Liver (tissue), 9 donors: Measurements from ENCODE around the gene C12orf75. TPM values are rescaled to one million over a fixed set of nuclear protein-coding genes. Genes with fewer than 3 reads are reported as not detected.

ENCODE experiments used
- DNase-seq: peaks from one replicate; pipeline ENCODE4 v3.0.0-alpha.2; 2017; ENCODE audit warnings: low spot score
- H3K27ac ChIP-seq, 2 donors: one replicate each; pipeline ENCODE4 v1.7.0; 2013; ENCODE audit warnings: inconsistent platforms in 2 of 2, low read length in 2 of 2, control low read depth in 1 of 2, low read depth in 1 of 2, mild to moderate bottlenecking in 1 of 2
- H3K27me3 ChIP-seq, 4 donors: one replicate each; pipeline versions ENCODE4 v1.6.1 to v1.7.0; 2013; ENCODE audit warnings: low read length in 3 of 4, inconsistent platforms in 1 of 4, mild to moderate bottlenecking in 1 of 4, moderate library complexity in 1 of 4; ENCODE audit not compliant: control insufficient read depth in 4 of 4, insufficient read depth in 4 of 4
- H3K36me3 ChIP-seq, 4 donors: one replicate each; pipeline versions ENCODE4 v1.6.1 to v1.7.0; 2013; ENCODE audit warnings: low read length in 3 of 4, mild to moderate bottlenecking in 3 of 4, low read depth in 1 of 4, moderate library complexity in 1 of 4; ENCODE audit not compliant: control insufficient read depth in 4 of 4, insufficient read depth in 3 of 4
- H3K4me1 ChIP-seq, 4 donors: one replicate each; pipeline versions ENCODE4 v1.6.1 to v1.7.0; 2013; ENCODE audit warnings: low read length in 3 of 4, mild to moderate bottlenecking in 3 of 4, moderate library complexity in 1 of 4; ENCODE audit not compliant: control insufficient read depth in 4 of 4, insufficient read depth in 4 of 4
- H3K4me3 ChIP-seq, 3 donors: one replicate each; pipeline versions ENCODE4 v1.6.1 to v1.7.0; 2013; ENCODE audit warnings: low read length in 3 of 3, control low read depth in 1 of 3, low read depth in 1 of 3, mild to moderate bottlenecking in 1 of 3
- H3K9ac ChIP-seq, 2 donors: one replicate each; pipeline ENCODE4 v1.7.0; 2013; ENCODE audit warnings: low read length in 2 of 2, mild to moderate bottlenecking in 2 of 2, moderate library complexity in 2 of 2, control low read depth in 1 of 2, low read depth in 1 of 2
- H3K9me3 ChIP-seq, 4 donors: one replicate each; pipeline versions ENCODE4 v1.6.1 to v1.7.0; 2013; ENCODE audit warnings: low read length in 3 of 4; ENCODE audit not compliant: control insufficient read depth in 4 of 4
- EGR1 ChIP-seq, 2 donors: IDR thresholded peaks; 2 replicates each; pipeline ENCODE4 v1.6.1; 2016 to 2018; ENCODE audit warnings: antibody characterized with exemption in 2 of 2, low read depth in 2 of 2
- FOXA1 ChIP-seq: IDR thresholded peaks from 2 replicates; pipeline ENCODE4 v1.6.1; 2016; ENCODE audit warnings: antibody characterized with exemption
- FOXA2 ChIP-seq: IDR thresholded peaks from 2 replicates; pipeline ENCODE4 v1.6.1; 2016; ENCODE audit warnings: antibody characterized with exemption
- GABPA ChIP-seq, 2 donors: IDR thresholded peaks in 1 of 2; conservative IDR thresholded peaks in 1 of 2; 2 replicates each; pipeline ENCODE4 v1.6.1; 2016; ENCODE audit warnings: antibody characterized with exemption in 2 of 2, mild to moderate bottlenecking in 1 of 2, moderate library complexity in 1 of 2
- HNF4A ChIP-seq, 2 donors: conservative IDR thresholded peaks; 2 replicates each; pipeline ENCODE4 v1.6.1; 2016; ENCODE audit warnings: antibody characterized with exemption in 2 of 2, mild to moderate bottlenecking in 2 of 2
- HNF4G ChIP-seq: IDR thresholded peaks from 2 replicates; pipeline ENCODE4 v1.6.1; 2016; ENCODE audit warnings: antibody characterized with exemption
- JUND ChIP-seq, 2 donors: IDR thresholded peaks; 2 replicates each; pipeline ENCODE4 v1.6.1; 2016; ENCODE audit warnings: antibody characterized with exemption in 2 of 2
- NR2F2 ChIP-seq: IDR thresholded peaks from 2 replicates; pipeline ENCODE4 v1.6.1; 2016; ENCODE audit warnings: antibody characterized with exemption
- RAD21 ChIP-seq, 2 donors: IDR thresholded peaks; 2 replicates each; pipeline ENCODE4 v1.6.1; 2016; ENCODE audit warnings: antibody characterized with exemption in 2 of 2, mild to moderate bottlenecking in 2 of 2
- RXRA ChIP-seq, 2 donors: IDR thresholded peaks; 2 replicates each; pipeline ENCODE4 v1.6.1; 2017 to 2018; ENCODE audit warnings: antibody characterized with exemption in 2 of 2, mild to moderate bottlenecking in 1 of 2
- SP1 ChIP-seq: IDR thresholded peaks from 2 replicates; pipeline ENCODE4 v1.6.1; 2018; ENCODE audit warnings: antibody characterized with exemption, mild to moderate bottlenecking
- TAF1 ChIP-seq: conservative IDR thresholded peaks from 2 replicates; pipeline ENCODE4 v1.6.1; 2016; ENCODE audit warnings: antibody characterized with exemption, mild to moderate bottlenecking
- YY1 ChIP-seq: IDR thresholded peaks from 2 replicates; pipeline ENCODE4 v1.6.1; 2016; ENCODE audit warnings: antibody characterized with exemption, mild to moderate bottlenecking
- WGBS: extraction: QIAGEN DNeasy Blood & Tissue Kit; methylation state at CpG from one replicate; pipeline ENCODE4 v1.1.7; 2013; 5-methylcytosine and 5-hydroxymethylcytosine counted together
- polyA plus RNA-seq, 2 donors: library from polyadenylated mRNA; stranded (reverse) in 1 of 2; unstranded in 1 of 2; fragments of 200-250 nt in 1 of 2; fragments of >200 nt in 1 of 2; fragmentation: Nextera tagmentation in 1 of 2; extraction: Ambion mirVana in 1 of 2; gene quantifications; one replicate each; pipeline versions ENCODE4 v1.2.1 to v1.2.3, GENCODE V29; 2013 to 2015
- total RNA-seq, 2 donors: library from RNA; depleted of rRNA; stranded (reverse); fragments of >200 nt; gene quantifications; one replicate each; pipeline ENCODE4 v1.2.3, GENCODE V29; 2014
- TF ChIP-seq, protein P1 (sequence below): IDR thresholded peaks from 2 replicates; pipeline ENCODE4 v1.6.1; 2016; ENCODE audit warnings: antibody characterized with exemption, mild to moderate bottlenecking
- TF ChIP-seq, protein P2 (sequence below): fragments of 150-350 bp; IDR thresholded peaks from 2 replicates; pipeline ENCODE4 v1.5.1; 2017; ENCODE audit warnings: improper control_type of control experiment, low read depth, low read length; ENCODE audit not compliant: missing input control
- TF ChIP-seq, protein P3 (sequence below): IDR thresholded peaks from 2 replicates; pipeline ENCODE4 v1.6.1; 2016; ENCODE audit warnings: antibody characterized with exemption
- TF ChIP-seq, protein P4 (sequence below): IDR thresholded peaks from 2 replicates; pipeline ENCODE4 v1.6.1; 2016; ENCODE audit warnings: antibody characterized with exemption
- TF ChIP-seq, protein P5 (sequence below): IDR thresholded peaks from 2 replicates; pipeline ENCODE4 v1.6.1; 2016; ENCODE audit warnings: antibody characterized with exemption
- donor health status: healthy.
- donor health status: healthy.
- donor health status: healthy.
- donor health status: healthy.
- donor health status: healthy.

C12orf75 gene
- total and polyA plus RNA-seq, 4 donors, result 1.2 to 3.9 (median 2.8) TPM

DNA sequence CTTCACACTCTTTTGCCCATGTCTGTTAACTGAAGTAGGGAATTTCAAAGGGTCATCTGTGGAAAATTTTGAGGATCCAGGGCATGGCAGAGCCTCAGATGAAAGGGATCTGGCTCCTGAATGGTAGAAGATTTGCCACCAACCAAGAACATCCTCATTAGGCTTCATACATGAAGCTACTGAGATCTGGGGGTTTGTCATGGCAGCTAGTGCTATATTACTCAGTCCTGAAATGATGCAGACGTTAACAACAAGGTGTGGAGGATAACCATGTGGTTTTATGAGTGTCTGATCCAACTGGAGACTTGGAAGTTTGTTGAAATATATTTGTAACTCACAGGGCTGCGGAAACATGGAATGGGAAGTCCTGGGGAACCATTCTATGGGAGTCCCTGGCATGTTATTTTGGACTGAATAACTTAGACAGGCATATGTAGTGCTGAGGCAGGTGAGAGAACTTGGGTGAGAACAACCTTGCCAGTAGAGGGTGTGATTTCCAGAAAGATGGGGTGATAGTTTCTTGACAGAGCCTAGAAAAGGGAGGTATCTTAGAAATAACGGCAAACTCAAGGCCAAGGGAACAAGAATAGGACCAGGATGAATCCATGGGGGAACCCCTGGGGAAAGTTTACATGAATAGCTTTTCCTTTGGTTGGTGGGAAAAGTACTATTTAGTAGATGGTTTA is 42.0 kb upstream of the C12orf75 start:
- H3K9me3 ChIP-seq, result no peaks in the 10 kb centered on the region
- H3K4me3 ChIP-seq, result no peak overlapping the region
- H3K4me1 ChIP-seq, result no peaks in the 10 kb centered on the region
- no peak overlapping the region for H3K27ac ChIP-seq
- no peaks in the 10 kb centered on the region for H3K27me3 ChIP-seq
- no peak for TF ChIP-seq RXRA (IDR thresholded peaks at IDR 0.05)
- TF ChIP-seq YY1, result no peak
- TF ChIP-seq, protein P1, sequence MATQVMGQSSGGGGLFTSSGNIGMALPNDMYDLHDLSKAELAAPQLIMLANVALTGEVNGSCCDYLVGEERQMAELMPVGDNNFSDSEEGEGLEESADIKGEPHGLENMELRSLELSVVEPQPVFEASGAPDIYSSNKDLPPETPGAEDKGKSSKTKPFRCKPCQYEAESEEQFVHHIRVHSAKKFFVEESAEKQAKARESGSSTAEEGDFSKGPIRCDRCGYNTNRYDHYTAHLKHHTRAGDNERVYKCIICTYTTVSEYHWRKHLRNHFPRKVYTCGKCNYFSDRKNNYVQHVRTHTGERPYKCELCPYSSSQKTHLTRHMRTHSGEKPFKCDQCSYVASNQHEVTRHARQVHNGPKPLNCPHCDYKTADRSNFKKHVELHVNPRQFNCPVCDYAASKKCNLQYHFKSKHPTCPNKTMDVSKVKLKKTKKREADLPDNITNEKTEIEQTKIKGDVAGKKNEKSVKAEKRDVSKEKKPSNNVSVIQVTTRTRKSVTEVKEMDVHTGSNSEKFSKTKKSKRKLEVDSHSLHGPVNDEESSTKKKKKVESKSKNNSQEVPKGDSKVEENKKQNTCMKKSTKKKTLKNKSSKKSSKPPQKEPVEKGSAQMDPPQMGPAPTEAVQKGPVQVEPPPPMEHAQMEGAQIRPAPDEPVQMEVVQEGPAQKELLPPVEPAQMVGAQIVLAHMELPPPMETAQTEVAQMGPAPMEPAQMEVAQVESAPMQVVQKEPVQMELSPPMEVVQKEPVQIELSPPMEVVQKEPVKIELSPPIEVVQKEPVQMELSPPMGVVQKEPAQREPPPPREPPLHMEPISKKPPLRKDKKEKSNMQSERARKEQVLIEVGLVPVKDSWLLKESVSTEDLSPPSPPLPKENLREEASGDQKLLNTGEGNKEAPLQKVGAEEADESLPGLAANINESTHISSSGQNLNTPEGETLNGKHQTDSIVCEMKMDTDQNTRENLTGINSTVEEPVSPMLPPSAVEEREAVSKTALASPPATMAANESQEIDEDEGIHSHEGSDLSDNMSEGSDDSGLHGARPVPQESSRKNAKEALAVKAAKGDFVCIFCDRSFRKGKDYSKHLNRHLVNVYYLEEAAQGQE, result no peak
- no peak for TF ChIP-seq GABPA (IDR thresholded peaks at IDR 0.05 in 1 of 2, conservative IDR thresholded peaks at IDR 0.05 in 1 of 2)
- TF ChIP-seq RAD21 (IDR thresholded peaks at IDR 0.05), result no peak
- TF ChIP-seq EGR1 (IDR thresholded peaks at IDR 0.05; ENCODE audit: low read depth in 2 of 2), result no peak
- no peak for TF ChIP-seq NR2F2
- TF ChIP-seq FOXA2, result no peak
- TF ChIP-seq, protein P2, sequence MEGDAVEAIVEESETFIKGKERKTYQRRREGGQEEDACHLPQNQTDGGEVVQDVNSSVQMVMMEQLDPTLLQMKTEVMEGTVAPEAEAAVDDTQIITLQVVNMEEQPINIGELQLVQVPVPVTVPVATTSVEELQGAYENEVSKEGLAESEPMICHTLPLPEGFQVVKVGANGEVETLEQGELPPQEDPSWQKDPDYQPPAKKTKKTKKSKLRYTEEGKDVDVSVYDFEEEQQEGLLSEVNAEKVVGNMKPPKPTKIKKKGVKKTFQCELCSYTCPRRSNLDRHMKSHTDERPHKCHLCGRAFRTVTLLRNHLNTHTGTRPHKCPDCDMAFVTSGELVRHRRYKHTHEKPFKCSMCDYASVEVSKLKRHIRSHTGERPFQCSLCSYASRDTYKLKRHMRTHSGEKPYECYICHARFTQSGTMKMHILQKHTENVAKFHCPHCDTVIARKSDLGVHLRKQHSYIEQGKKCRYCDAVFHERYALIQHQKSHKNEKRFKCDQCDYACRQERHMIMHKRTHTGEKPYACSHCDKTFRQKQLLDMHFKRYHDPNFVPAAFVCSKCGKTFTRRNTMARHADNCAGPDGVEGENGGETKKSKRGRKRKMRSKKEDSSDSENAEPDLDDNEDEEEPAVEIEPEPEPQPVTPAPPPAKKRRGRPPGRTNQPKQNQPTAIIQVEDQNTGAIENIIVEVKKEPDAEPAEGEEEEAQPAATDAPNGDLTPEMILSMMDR, result no peak
- TF ChIP-seq SP1, result no peak
- no peak for TF ChIP-seq HNF4G
- TF ChIP-seq FOXA1, result no peak
- no peak for TF ChIP-seq JUND (IDR thresholded peaks at IDR 0.05)
- TF ChIP-seq, protein P3, sequence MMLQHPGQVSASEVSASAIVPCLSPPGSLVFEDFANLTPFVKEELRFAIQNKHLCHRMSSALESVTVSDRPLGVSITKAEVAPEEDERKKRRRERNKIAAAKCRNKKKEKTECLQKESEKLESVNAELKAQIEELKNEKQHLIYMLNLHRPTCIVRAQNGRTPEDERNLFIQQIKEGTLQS, result no peak
- TF ChIP-seq, protein P4, sequence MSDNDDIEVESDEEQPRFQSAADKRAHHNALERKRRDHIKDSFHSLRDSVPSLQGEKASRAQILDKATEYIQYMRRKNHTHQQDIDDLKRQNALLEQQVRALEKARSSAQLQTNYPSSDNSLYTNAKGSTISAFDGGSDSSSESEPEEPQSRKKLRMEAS, result no peak
- no peak for TF ChIP-seq TAF1
- no peak for TF ChIP-seq HNF4A (conservative IDR thresholded peaks at IDR 0.05)
- TF ChIP-seq, protein P5, sequence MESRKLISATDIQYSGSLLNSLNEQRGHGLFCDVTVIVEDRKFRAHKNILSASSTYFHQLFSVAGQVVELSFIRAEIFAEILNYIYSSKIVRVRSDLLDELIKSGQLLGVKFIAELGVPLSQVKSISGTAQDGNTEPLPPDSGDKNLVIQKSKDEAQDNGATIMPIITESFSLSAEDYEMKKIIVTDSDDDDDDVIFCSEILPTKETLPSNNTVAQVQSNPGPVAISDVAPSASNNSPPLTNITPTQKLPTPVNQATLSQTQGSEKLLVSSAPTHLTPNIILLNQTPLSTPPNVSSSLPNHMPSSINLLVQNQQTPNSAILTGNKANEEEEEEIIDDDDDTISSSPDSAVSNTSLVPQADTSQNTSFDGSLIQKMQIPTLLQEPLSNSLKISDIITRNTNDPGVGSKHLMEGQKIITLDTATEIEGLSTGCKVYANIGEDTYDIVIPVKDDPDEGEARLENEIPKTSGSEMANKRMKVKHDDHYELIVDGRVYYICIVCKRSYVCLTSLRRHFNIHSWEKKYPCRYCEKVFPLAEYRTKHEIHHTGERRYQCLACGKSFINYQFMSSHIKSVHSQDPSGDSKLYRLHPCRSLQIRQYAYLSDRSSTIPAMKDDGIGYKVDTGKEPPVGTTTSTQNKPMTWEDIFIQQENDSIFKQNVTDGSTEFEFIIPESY, result no peak
- 90% methylated on average over 3 of the region's 3 CpGs for WGBS
- H3K36me3 ChIP-seq, result no peaks in the 10 kb centered on the region
- H3K9ac ChIP-seq, result no peak overlapping the region
- DNase-seq, result no peak
